ENCODE data around the gene CALML6.

The CALML6 gene

DNA sequence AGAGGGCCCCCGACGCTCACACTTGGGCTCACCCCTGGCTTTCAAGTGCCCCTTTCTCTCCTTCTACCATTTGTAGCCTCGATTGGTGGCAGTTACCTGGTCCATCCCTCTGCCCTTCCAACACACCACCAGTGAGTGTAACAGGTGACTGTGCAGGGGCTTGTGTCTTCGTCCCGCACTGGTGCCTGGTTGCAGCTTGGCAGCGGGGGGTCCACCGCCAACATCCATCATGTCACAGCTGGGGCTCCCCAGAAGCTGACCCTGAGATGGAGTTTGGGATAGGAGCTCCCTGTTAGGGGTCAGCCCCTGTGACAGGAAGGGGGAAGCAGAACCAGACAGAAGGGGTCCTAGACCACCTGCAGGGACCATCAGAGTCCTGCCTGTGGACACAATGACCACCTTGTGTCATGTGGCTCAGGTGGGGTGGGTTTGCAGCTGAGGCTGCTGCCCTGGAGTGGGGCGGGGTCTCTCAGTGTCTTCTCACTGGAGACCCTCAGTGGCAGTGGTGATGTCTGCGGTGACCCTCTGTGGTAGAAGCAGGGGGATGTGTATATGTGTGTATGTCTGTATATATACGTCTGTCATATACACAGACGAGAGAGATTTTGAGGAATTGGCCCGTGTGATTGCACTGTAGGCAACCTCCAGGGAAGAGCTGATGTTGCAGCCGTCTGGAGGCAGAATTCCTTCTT lies 3.6 kb upstream of the CALML6 start:
- no peak for DNase-seq

GRCh38 chr1:1914101-1914970 lies 724 bp upstream of the CALML6 start:
- DNase-seq: no peak

- DNase-seq: no peak
Measured at GRCh38 chr1:1915911-1916840, 1.1 kb downstream of the CALML6 start.

- DNase-seq: no peak
Measured at GRCh38 chr1:1916851-1917251, 1.8 kb downstream of the CALML6 start.

GRCh38 chr1:1917304-1917976 lies 2.4 kb downstream of the CALML6 start:
- DNase-seq: no peak

- DNase-seq: no peak
Measured at GRCh38 chr1:1917995-1918900, 3.2 kb downstream of the CALML6 start.

DNA sequence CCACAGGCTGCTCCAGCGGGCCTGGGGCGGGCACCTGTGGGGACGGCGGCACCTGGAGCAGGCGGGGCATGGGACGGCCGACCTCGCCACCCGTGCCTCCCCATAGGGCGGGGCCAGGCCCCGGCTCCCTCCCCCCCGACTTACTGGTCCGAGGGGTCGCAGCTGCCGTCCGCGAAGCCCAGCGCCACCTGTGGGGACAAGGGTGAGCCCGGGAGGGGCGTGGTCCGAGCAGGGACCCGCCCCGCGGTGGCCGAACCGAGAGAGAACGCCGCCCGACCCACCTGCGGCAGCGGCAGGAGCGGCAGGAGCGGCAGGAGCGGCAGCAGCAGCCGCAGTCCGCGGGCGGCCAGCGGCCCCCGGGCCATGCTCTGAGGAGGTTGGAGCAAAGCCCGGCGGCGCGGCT lies 3.8 kb downstream of the CALML6 start, which contains the start of gene TMEM52:
Gene TMEM52 (minus strand): TSS at position 379 of the 403 bp plus-strand sequence. CDS start 14 bp downstream, at position 365.
- no peak for DNase-seq

DNA sequence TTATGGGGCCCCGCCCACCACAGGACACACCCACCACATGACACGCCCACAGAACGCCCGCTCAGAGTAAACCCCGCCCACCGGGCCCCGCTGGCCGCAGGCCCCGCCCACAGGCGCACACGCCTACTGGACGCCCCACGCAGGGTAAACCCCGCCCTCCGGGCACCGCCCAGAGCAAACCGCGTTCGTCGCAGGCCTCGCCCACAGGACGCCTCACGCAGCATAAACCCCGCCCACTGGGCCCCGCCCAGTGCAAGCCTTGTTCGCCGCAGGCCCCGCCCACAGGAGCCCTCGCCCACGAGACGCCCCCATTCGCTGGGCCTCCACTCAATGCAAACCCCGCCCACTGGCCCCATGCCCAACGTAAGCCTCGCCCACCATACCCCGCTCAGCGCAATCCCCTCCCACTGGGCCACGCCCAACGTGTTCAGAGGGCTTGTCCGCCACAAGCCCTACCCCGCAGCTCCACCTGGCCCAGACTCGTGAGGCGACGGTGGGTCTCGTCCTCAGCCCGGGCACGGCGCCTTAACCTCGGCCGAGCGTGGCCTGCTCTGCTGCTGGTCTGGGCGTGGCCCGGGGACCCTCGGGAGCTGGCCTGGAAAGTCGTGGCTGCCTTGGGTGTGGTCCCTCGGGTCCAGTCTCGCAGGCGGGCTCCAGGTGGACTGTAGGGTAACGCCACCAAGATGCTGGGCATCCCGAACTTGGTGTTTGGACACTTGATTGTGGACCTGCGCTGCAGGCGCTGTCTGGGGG lies 4.4 kb downstream of the CALML6 start:
- DNase-seq: peak; percentile 42

DNA sequence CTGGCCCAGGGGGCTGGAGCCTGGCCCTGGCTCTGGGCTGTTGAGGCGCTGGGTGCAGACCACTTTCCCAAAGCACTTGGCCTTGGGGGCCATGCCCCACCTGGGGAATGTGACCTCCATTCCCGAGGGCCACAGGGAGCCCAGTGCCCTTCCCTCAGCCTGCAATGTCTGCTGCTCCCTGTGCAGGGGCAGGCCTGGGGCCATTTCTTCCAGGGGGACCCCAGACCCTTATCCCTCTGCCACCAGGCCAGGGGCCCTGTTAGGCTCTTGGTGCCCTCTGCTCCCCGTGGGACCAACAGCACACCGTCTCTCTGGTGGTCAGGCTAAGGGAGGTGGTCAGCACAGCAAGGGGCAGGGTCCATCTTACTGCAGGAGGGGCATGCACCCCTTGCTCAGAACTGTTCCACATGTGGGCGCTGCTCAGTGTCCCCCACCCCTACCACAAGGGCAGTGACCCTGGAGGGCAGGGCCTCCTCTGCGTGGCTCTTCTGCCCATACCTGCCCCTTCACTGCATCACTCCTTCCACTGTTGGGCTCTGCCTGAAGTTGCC lies 5.1 kb downstream of the CALML6 start:
- DNase-seq: no peak

DNA sequence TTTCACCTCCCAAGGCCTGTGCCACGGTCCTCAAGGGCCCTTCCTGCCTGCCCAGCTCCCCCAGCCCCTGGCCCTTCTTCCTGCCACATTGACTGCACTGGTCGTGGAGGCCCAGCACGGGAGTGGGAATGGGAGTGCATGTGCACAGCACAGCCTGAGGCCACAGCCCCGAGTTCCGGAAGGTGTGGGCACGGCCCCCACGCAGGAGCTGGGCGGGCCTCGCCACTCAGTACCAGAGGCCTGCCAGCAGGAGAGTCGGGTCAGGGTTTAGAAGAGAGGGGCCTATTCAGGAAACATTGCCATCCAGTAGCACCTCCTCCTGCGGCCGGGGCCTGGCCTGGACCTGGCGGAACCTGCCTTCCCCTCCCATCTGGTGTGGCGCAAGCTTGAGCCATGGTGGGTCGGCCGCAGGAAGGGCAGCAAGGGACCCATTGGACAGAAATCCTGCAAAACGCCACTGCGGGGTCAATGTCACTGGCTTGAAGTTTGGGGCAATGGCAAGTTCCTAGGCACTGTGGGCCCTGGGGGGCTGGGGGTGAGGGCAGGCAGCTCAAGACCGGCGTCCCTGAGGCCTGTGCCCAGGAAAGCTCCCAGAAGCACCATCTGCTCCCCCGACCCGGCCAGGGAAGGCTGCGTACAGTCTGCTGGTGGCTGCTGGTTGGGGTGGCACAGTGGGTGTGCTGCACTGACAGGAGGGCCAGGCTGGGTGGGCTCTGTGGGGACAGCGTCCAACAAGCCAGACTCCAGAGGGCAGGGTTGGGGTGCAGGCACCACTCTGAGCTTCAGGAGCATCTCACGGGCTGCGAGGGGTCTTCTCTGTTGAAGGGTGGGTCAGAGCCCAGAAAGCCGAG lies 5.8 kb downstream of the CALML6 start:
- no peak for DNase-seq

DNA sequence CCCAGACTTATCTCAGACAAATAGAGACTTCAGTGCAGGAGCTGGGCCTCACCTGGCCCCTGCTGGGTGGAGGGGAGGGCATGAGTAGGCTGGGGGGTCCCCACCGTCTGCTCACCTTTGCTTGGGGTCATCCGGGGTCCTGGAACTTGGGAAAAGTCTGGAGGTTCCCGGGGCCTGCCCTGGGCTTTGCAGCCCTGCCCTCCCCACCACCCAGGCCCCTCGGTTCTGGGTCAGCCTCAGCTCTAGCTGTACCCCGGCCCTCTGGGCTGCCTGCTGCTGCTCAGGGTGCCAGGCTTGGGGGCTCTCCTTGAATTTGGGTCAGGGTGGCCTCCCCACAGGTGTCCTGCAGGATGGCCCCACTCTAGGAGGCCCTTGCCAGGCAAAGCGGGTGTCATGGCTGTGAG lies 6.4 kb downstream of the CALML6 start:
- DNase-seq: no peak

DNA sequence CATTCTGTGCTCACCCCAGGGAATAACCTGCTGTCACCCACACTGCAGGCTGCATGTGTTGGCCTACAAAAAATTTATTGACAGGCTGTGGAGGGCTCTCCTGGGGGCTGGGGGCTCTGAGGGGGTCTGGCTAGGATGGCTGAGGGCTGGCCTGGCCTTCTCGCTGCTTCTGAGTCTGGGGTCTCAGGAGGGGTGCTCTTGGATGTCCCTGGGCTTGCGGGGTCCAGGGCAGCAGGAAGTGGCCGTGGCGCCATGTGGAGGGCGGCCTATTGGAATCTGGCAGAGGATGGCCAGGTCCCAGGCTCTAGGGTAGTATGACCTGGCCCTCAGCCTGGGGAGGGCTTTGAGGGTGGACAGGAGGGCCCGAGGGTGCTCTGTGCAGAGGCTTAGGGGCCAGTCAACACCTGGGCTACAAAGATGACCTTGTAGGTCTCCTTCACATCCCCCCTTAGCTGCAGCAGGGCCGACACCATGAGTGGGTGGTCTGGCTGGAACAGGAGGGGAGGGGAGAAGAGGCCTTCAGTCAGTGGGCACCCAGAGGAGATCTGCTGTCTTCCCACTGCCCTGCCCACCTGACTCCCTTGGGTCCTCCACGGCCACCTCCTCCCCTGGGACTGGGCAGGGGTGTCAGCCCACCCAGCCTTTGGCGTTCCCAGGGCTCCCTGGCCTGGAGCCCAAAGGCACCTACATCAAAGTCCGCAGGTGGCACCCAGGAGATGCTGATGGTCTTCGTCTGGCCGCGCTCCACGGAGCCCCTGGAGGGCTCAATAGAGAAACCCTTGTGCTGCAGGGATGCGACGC lies 7.0 kb downstream of the CALML6 start:
- DNase-seq: no peak

GRCh38 chr1:1922702-1922955 lies 7.6 kb downstream of the CALML6 start:
- no peak for DNase-seq

DNA sequence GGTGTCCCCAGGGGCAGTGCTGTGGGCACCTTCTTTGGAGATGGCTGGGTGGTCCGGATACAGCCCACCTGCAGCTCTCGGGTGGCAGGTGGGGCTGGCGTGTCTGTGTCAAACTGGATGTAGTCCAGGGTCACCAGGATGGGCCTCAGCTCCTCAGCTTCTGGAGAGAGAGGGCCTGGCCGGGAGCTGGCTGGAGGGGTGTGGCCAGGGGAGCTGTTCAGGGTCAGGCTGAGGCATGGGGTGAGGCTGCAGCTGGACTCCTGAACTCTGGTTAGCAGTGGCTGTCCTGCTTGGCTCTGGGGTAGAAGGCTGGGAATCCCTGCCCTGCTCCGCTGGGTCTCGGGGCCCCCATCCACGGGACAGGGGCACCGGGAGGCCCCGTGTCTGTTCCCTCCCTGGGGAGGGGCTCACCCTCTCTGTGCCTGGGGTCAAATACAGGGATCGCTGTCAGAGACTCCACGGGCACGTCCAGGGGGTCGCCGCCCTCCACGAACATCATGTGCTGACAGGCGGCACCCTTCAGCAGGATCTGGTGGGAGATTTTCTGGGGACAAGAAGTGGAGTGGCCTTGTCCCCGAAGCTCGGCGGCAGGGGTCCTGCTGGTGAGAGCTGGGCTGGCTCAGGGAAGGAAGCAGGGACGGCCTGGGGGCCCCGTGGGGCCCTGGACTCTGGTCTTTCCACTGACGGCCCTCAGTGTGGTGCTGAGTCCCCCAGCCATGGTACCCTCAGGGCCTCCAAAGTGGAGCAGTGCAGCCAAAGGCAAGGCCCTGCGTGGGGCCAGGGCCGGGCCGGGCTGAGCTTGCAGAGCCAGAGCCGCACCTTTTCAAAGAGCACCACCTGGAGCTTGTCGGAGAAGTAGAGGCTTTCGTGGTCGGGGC lies 8.1 kb downstream of the CALML6 start:
- no peak for DNase-seq

DNA sequence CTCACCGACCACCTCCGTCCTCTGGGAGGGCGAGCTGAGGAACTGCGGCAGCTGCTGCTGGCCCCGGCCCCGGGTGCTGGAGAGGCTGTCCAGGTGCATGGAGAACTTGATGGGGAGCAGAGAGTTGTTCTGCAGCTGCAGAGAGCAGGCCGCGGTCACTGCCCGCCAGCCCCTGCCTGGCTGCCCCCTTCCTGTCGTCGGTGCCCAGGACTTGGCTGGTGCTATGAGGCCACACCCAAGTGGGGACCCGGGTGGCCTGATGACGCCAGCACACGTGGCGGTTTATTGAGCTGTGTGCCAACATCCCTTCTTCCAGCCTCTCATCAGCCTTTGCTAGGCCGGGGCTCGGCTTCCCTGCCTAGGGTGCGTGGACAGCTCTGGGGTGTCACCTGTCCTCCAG lies 9.3 kb downstream of the CALML6 start:
- no peak for DNase-seq

- no peak for DNase-seq
Measured at GRCh38 chr1:1924849-1925248, 9.8 kb downstream of the CALML6 start.

DNA sequence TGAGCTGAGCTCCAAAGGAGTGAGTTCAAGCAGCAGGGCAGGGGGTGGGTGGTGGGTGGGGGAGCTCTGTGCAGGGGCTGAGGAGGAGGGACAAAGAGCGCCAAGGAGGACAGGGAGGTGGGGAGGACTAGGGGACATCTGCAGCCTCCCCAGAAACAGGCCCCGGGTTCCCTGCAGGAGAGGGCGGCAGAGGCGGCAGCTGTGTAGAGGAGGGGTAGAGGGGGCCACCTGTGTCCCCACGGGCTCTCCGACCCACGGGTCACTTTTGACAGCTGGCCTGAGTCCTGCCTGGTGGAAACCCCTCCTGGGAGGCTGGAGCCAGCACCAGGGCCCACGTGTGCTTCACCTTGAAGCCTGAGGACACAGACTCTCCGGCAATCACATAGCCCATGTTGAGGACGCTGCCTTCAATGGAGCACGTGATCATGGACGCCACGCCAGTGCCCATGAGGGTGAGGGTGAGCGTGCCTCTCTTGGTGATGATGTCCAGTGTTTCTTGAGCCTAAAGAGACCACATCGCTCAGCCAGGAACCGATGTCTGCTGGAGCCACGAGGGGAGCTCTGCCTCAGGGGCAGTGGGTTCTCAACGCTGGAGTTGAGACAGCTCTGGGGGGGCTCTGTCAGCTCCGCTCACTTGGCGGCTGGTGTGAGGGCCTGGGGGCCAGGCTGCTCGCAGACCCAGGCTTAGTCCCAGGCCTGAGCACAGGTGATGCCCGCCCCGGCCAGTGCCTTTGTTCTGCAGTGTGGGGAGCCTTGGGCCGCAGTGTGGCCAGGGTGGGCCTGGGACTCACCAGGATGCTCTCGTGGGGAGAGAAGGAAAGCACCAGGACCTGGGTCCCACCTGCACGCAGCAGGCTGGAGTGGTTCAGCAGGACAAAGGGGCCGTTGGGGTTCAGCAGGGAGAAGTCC lies 10.6 kb downstream of the CALML6 start:
- DNase-seq: no peak

Data from NCI-H1694 (cell line).